ENCODE data around the gene PLEKHA6.
"Not testable (repeated sequence)": the region's sequence is repeated elsewhere in the genome, so short reads cannot be mapped to it uniquely, and the experiment has no call there.

PLEKHA6 gene

GRCh38 chr1:204334455-204334854, 25.3 kb downstream of the PLEKHA6 start:
- no peak for DNase-seq

- no peak for DNase-seq
These were observed 26.3 kb downstream of the PLEKHA6 start for GRCh38 chr1:204333427-204333826.

GRCh38 chr1:204331847-204332487, 27.8 kb downstream of the PLEKHA6 start:
- DNase-seq: no peak

- DNase-seq: no peak
These were observed 28.5 kb downstream of the PLEKHA6 start for GRCh38 chr1:204331275-204331674.

GRCh38 chr1:204327870-204328269, 31.9 kb downstream of the PLEKHA6 start:
- DNase-seq: not testable (repeated sequence)

GRCh38 chr1:204327359-204327758, 32.4 kb downstream of the PLEKHA6 start:
- no peak for DNase-seq

- no peak for DNase-seq
These were observed 32.9 kb downstream of the PLEKHA6 start for GRCh38 chr1:204326771-204327300.

GRCh38 chr1:204325944-204326343, 33.8 kb downstream of the PLEKHA6 start:
- no peak for DNase-seq

GRCh38 chr1:204323887-204324286, 35.8 kb downstream of the PLEKHA6 start:
- DNase-seq: no peak

- DNase-seq: no peak
These were observed 37.3 kb downstream of the PLEKHA6 start for GRCh38 chr1:204322339-204322868.

GRCh38 chr1:204321665-204322064, 38.1 kb downstream of the PLEKHA6 start:
- DNase-seq: no peak

- no peak for DNase-seq
These were observed 38.7 kb downstream of the PLEKHA6 start for GRCh38 chr1:204321051-204321450.

GRCh38 chr1:204320382-204320804, 39.3 kb downstream of the PLEKHA6 start:
- DNase-seq: no peak

GRCh38 chr1:204319462-204319861, 40.3 kb downstream of the PLEKHA6 start:
- DNase-seq: no peak

GRCh38 chr1:204319027-204319426, 40.7 kb downstream of the PLEKHA6 start:
- DNase-seq: no peak

GRCh38 chr1:204318324-204318723, 41.4 kb downstream of the PLEKHA6 start:
- DNase-seq: no peak

- no peak for DNase-seq
These were observed 42.6 kb downstream of the PLEKHA6 start for GRCh38 chr1:204317170-204317569.

- DNase-seq: no peak
These were observed 43.6 kb downstream of the PLEKHA6 start for GRCh38 chr1:204316164-204316563.

- no peak for DNase-seq
These were observed 44.7 kb downstream of the PLEKHA6 start for GRCh38 chr1:204314893-204315658.

GRCh38 chr1:204314171-204314892, 45.4 kb downstream of the PLEKHA6 start:
- peak; percentile 65 to 80 for DNase-seq

GRCh38 chr1:204313675-204314074, 46.1 kb downstream of the PLEKHA6 start:
- peak; percentile 73 to 89 for DNase-seq

GRCh38 chr1:204310970-204311369, 48.8 kb downstream of the PLEKHA6 start:
- DNase-seq: not testable (repeated sequence)

- no peak for DNase-seq
These were observed 51.6 kb downstream of the PLEKHA6 start for GRCh38 chr1:204308023-204308628.
